Measurements from ENCODE around the gene ANKRD34B. TPM values are rescaled to one million over a fixed set of nuclear protein-coding genes. Genes with fewer than 3 reads are reported as not detected.

The ANKRD34B gene
- total and polyA plus RNA-seq, 2 of the 13 experiments (the other 11 are each of a cell fraction or from before 2014, with no cell fraction given), result 0.01 to 0.04 TPM

DNA sequence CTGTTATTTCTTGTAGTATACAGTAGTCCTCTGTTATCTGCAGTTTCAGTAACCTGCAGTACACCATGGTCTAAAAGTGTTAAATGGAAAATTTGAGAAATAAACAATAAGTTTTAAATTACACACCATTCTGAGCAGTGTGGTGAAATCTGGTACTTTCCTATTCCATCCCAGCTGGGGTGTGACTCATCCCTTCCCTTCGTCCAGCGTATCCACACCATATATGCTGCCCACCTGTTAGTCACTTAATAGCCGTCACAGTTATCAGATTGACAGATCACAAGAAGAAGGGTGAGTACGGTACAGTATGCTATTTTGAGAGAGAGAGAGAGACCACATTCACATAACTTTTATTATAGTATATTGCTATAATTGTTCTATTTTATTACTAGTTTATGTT is 53.3 kb downstream of the ANKRD34B start:
- TF ChIP-seq MXI1 (IDR thresholded peaks at IDR 0.05; ENCODE audit: borderline replicate concordance, low read depth, low read length), result no peak
- TF ChIP-seq, protein P1, sequence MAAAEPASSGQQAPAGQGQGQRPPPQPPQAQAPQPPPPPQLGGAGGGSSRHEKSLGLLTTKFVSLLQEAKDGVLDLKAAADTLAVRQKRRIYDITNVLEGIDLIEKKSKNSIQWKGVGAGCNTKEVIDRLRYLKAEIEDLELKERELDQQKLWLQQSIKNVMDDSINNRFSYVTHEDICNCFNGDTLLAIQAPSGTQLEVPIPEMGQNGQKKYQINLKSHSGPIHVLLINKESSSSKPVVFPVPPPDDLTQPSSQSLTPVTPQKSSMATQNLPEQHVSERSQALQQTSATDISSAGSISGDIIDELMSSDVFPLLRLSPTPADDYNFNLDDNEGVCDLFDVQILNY (CRISPR knock-in tag; conservative IDR thresholded peaks at IDR 0.05), result no peak
- WGBS (ENCODE audit: low lambda C conversion rate), result 89% methylated on average over 4 of the region's 4 CpGs

GRCh38 chr5:80509362-80509761 is 60.7 kb downstream of the ANKRD34B start:
- ATAC-seq (no peak), DNase-seq (ENCODE audit: low spot score) (no peak), FAIRE-seq (no peak)
- Histone ChIP-seq H3K27me3 (ENCODE audit: control insufficient read depth in 1 of 2, insufficient read depth in 2 of 2, low read length in 2 of 2) (no peaks in the 10 kb centered on the region), H3K9me3 (ENCODE audit: low read length) (no peaks in the 10 kb centered on the region), H3K79me2 (ENCODE audit: insufficient read depth, low read length) (no peaks in the 10 kb centered on the region), H4K20me1 (ENCODE audit: insufficient read depth, low read length) (no peaks in the 10 kb centered on the region), H3K9ac (ENCODE audit: insufficient read depth, low read depth, low read length) (no peak overlapping the region), H3K4me1 (ENCODE audit: insufficient read depth, low read length) (no peaks in the 10 kb centered on the region), H2AFZ (ENCODE audit: low read length) (no peak overlapping the region), H3K4me3 (replicated peaks in 1 of 3; ENCODE audit: insufficient read depth in 1 of 3, low read depth in 2 of 3, low read length in 3 of 3) (no peak overlapping the region), H3K36me3 (replicated peaks in 1 of 2; ENCODE audit: control insufficient read depth in 1 of 2, insufficient read depth in 2 of 2, low read length in 2 of 2) (no peaks in the 10 kb centered on the region), H3K4me2 (ENCODE audit: low read depth, low read length) (no peak overlapping the region), H3K27ac (ENCODE audit: extremely low read length, insufficient read depth, low read length) (no peak overlapping the region)
- POLR2A ChIA-PET, result no interaction called here
- WGBS (ENCODE audit: low lambda C conversion rate), result 81% methylated on average over 4 of the region's 4 CpGs
- intact Hi-C loops (cut with micrococcal nuclease; ENCODE audit: unreplicated experiment) (no loop called here), in situ Hi-C loops (cut with HindIII; ENCODE audit: extremely low pct_ligation_motif_present, low pct_unique_long_range_greater_than_20kb) (no loop called here)
- CTCF ChIA-PET (ENCODE audit: low intra/inter-chr PET ratio, low total read pairs), result no interaction called here
- no peak for TF ChIP-seq KDM3A (CRISPR knock-in tag; IDR thresholded peaks at IDR 0.05; ENCODE audit: low read depth)
- no peak for TF ChIP-seq ZBTB7A (CRISPR knock-in tag; IDR thresholded peaks at IDR 0.05)
- TF ChIP-seq HMG20B (CRISPR knock-in tag; conservative IDR thresholded peaks at IDR 0.05), result no peak
- TF ChIP-seq TOE1 (CRISPR knock-in tag; IDR thresholded peaks at IDR 0.05), result no peak
- TF ChIP-seq TBX3 (IDR thresholded peaks at IDR 0.05; ENCODE audit: borderline replicate concordance), result no peak
- no TSS peak for BruUV-seq (replicated peaks)

More for the DNA sequence above, 53.3 kb downstream of the ANKRD34B start:
- intact Hi-C loops (cut with micrococcal nuclease; ENCODE audit: unreplicated experiment) (no loop called here), in situ Hi-C loops (cut with HindIII; ENCODE audit: extremely low pct_ligation_motif_present, low pct_unique_long_range_greater_than_20kb) (no loop called here)
- ChIA-PET CTCF (ENCODE audit: low intra/inter-chr PET ratio, low total read pairs) (no interaction called here), POLR2A (no interaction called here)
- Histone ChIP-seq H3K27ac (ENCODE audit: extremely low read length, insufficient read depth, low read length) (no peak overlapping the region), H3K79me2 (ENCODE audit: insufficient read depth, low read length) (no peaks in the 10 kb centered on the region), H3K36me3 (replicated peaks in 1 of 2; ENCODE audit: control insufficient read depth in 1 of 2, insufficient read depth in 2 of 2, low read length in 2 of 2) (no peaks in the 10 kb centered on the region), H2AFZ (ENCODE audit: low read length) (no peak overlapping the region), H3K27me3 (ENCODE audit: control insufficient read depth in 1 of 2, insufficient read depth in 2 of 2, low read length in 2 of 2) (no peaks in the 10 kb centered on the region), H3K4me3 (replicated peaks in 1 of 3; ENCODE audit: insufficient read depth in 1 of 3, low read depth in 2 of 3, low read length in 3 of 3) (no peak overlapping the region), H3K4me2 (ENCODE audit: low read depth, low read length) (no peak overlapping the region), H3K9me3 (ENCODE audit: low read length) (no peaks in the 10 kb centered on the region), H4K20me1 (ENCODE audit: insufficient read depth, low read length) (no peaks in the 10 kb centered on the region), H3K4me1 (ENCODE audit: insufficient read depth, low read length) (no peaks in the 10 kb centered on the region), H3K9ac (ENCODE audit: insufficient read depth, low read depth, low read length) (no peak overlapping the region)
- ATAC-seq, result no peak
- FAIRE-seq, result no peak
- DNase-seq (ENCODE audit: low spot score), result no peak
- BruUV-seq (replicated peaks), result no TSS peak
